ENCODE results near the gene PCDHGA12.

The PCDHGA12 gene

GRCh38 chr5:141475625-141476131, 45.4 kb downstream of the PCDHGA12 start, which contains the start of gene PCDHGC3:
Gene PCDHGC3 (plus strand): TSS chr5:141475966. CDS start chr5:141476117, 151 bp downstream.
- peak; percentile 87 for DNase-seq (ENCODE audit: low spot score)
- in situ Hi-C loops (cut with MboI; ENCODE audit: low sequenced_read_pairs, unreplicated experiment), result no loop called here
- TF ChIP-seq CTCF (IDR thresholded peaks at IDR 0.05; ENCODE audit: borderline replicate concordance, control extremely low read depth, extremely low read depth, insufficient read depth, missing control alignments), result peak; percentile 67

DNA sequence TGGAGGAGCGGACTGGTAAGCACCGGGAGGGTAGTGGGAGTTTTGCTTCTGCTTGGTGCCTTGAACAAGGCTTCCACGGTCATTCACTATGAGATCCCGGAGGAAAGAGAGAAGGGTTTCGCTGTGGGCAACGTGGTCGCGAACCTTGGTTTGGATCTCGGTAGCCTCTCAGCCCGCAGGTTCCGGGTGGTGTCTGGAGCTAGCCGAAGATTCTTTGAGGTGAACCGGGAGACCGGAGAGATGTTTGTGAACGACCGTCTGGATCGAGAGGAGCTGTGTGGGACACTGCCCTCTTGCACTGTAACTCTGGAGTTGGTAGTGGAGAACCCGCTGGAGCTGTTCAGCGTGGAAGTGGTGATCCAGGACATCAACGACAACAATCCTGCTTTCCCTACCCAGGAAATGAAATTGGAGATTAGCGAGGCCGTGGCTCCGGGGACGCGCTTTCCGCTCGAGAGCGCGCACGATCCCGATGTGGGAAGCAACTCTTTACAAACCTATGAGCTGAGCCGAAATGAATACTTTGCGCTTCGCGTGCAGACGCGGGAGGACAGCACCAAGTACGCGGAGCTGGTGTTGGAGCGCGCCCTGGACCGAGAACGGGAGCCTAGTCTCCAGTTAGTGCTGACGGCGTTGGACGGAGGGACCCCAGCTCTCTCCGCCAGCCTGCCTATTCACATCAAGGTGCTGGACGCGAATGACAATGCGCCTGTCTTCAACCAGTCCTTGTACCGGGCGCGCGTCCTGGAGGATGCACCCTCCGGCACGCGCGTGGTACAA, 46.0 kb downstream of the PCDHGA12 start:
- DNase-seq (ENCODE audit: low spot score), result peak; percentile 56
- in situ Hi-C loops (cut with MboI; ENCODE audit: low sequenced_read_pairs, unreplicated experiment), result no loop called here
- no peak for TF ChIP-seq CTCF (IDR thresholded peaks at IDR 0.05; ENCODE audit: borderline replicate concordance, control extremely low read depth, extremely low read depth, insufficient read depth, missing control alignments)

GRCh38 chr5:141477044-141477575, 46.8 kb downstream of the PCDHGA12 start:
- no peak for DNase-seq (ENCODE audit: low spot score)
- in situ Hi-C loops (cut with MboI; ENCODE audit: low sequenced_read_pairs, unreplicated experiment), result no loop called here
- no peak for TF ChIP-seq CTCF (IDR thresholded peaks at IDR 0.05; ENCODE audit: borderline replicate concordance, control extremely low read depth, extremely low read depth, insufficient read depth, missing control alignments)

- TF ChIP-seq CTCF (IDR thresholded peaks at IDR 0.05; ENCODE audit: borderline replicate concordance, control extremely low read depth, extremely low read depth, insufficient read depth, missing control alignments), result no peak
- in situ Hi-C loops (cut with MboI; ENCODE audit: low sequenced_read_pairs, unreplicated experiment), result no loop called here
- DNase-seq (ENCODE audit: low spot score), result no peak
These were observed 47.5 kb downstream of the PCDHGA12 start for GRCh38 chr5:141477815-141478214.

GRCh38 chr5:141478321-141478945, 48.1 kb downstream of the PCDHGA12 start:
- TF ChIP-seq CTCF (IDR thresholded peaks at IDR 0.05; ENCODE audit: borderline replicate concordance, control extremely low read depth, extremely low read depth, insufficient read depth, missing control alignments), result no peak
- DNase-seq (ENCODE audit: low spot score), result no peak
- in situ Hi-C loops (cut with MboI; ENCODE audit: low sequenced_read_pairs, unreplicated experiment), result no loop called here

DNA sequence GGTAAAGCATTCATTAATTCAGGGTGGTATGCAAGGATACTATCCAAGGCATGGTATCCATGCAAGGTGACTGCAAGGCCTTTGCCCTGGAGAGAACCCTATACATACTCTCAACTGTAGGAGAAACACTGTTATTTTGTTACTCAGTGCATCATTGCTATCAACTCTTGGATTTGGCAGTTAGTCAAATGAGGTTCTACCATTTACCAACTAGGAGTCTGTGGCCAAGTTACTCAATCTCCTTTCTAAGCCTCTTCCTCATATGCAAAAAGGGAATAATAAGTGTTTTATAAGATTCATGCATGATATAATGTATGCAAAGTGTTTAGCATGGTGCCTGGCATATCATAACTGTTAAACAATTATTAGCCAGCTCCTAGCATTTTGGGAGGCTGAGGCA, 49.5 kb downstream of the PCDHGA12 start:
- no peak for DNase-seq (ENCODE audit: low spot score)
- TF ChIP-seq CTCF (IDR thresholded peaks at IDR 0.05; ENCODE audit: borderline replicate concordance, control extremely low read depth, extremely low read depth, insufficient read depth, missing control alignments), result no peak
- in situ Hi-C loops (cut with MboI; ENCODE audit: low sequenced_read_pairs, unreplicated experiment), result no loop called here
